PFSK-1 (cell line): ENCODE data around the gene IGSF11.

Experiments
- FOXP2 ChIP-seq: optimal IDR thresholded peaks from 2 replicates; pipeline ENCODE3; 2011; ENCODE audit warnings: borderline replicate concordance, control low read depth, inconsistent platforms; ENCODE audit not compliant: insufficient read depth; ENCODE audit errors: extremely low read length, extremely low read depth
- POLR2AphosphoS5 ChIP-seq: IDR thresholded peaks from 2 replicates; pipeline ENCODE4 v1.6.1; 2012; ENCODE audit warnings: low read depth, mild to moderate bottlenecking, control low read depth, low read length, moderate library complexity
- REST ChIP-seq, 2 experiments: IDR thresholded peaks; 2 replicates each; pipeline versions ENCODE4 v1.6.1 to v1.8.0; 2011 to 2012; ENCODE audit warnings: low read depth in 2 of 2, low read length in 2 of 2, control low read depth in 1 of 2, inconsistent platforms in 1 of 2, mild to moderate bottlenecking in 1 of 2, moderate library complexity in 1 of 2; ENCODE audit not compliant: insufficient read depth in 1 of 2
- SIN3A ChIP-seq: IDR thresholded peaks from 2 replicates; pipeline ENCODE4 v1.6.1; 2012; ENCODE audit warnings: mild to moderate bottlenecking, low read length, moderate library complexity, borderline replicate concordance; ENCODE audit not compliant: insufficient read depth
- TAF1 ChIP-seq: IDR thresholded peaks from 2 replicates; pipeline ENCODE4 v1.6.1; 2012; ENCODE audit warnings: low read length, control low read depth, borderline replicate concordance; ENCODE audit not compliant: insufficient read depth

IGSF11 gene

DNA sequence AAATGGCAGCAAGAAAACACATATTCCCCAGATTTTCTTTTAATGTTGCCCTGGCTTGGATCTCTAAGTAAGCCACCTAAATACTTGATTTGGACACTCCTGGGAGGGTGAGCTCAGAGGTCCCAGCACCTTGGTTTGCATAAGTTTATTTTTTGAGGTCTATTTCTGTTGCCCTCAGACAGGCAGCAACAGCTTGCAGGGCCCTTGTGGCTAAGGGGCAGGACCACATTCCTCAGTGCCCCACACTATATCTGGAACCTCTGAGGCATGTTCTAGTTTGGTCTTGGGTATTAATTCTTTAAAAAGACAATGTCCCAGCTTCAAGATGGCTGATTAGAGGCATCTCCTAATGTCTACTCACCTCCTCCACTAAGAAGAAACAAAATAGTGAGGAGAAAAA lies 57.5 kb downstream of the IGSF11 start:
- no peak for TF ChIP-seq POLR2AphosphoS5
- TF ChIP-seq REST (IDR thresholded peaks at IDR 0.05; ENCODE audit: insufficient read depth in 1 of 2, low read depth in 2 of 2, low read length in 2 of 2): no peak
- TF ChIP-seq SIN3A: no peak
- no peak for TF ChIP-seq TAF1
- TF ChIP-seq FOXP2: no peak

DNA sequence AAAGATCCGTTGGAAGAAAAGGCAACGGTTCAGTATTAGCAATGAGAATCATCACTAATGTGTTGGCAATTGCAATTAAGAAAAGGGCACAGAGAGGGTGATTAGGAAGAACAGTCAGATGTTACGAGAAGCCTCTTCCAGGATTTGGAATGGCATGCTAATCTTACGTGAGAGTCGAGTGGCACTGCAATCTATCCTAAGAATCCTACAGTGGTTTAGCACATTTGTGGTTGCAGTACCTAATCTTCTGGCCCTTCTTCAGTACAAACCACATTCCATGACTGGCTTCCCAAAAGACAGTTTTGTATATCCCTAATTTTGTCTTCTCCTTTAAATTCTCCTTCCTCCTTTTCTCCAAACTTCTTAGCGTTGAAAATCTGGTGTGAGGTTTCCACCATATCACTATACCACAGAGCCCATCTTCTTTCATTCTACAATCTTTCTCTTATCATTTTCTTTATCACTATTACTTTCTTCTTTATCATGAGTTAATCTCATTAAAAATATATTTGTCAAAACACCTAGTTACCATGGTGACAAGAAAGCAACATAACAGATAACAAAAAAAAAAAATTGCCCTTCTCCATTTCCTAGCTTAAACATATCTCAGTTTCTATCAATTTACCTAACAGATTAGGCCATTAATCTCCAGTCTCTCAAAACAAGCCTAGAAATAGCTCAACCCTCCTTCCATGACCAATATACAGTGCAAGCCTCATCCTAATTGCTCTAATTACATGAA lies 60.1 kb downstream of the IGSF11 start:
- TF ChIP-seq SIN3A (no peak), FOXP2 (no peak), POLR2AphosphoS5 (no peak), TAF1 (no peak), REST (IDR thresholded peaks at IDR 0.05; ENCODE audit: insufficient read depth in 1 of 2, low read depth in 2 of 2, low read length in 2 of 2) (no peak)

DNA sequence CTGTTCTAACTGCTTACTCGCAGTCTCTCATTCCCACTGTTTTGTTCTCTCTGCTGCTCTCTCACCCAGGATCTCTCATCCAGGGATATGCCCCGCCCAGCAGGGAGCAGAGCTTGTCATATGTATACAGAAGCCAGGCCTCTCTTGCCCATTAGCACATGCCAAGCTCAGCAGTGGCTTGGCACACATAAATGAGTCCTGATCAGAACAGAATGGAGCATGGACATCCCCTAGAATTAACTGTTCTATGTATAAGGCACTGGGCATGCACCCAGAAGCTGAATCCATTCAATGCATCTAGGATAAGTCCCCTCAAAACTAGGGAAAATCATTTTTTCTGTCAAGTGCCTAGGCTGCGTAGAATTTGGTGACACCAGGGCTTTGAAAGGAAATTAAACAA lies 61.6 kb downstream of the IGSF11 start:
- TF ChIP-seq TAF1: no peak
- no peak for TF ChIP-seq SIN3A
- TF ChIP-seq POLR2AphosphoS5: no peak
- TF ChIP-seq FOXP2: no peak
- no peak for TF ChIP-seq REST (IDR thresholded peaks at IDR 0.05; ENCODE audit: insufficient read depth in 1 of 2, low read depth in 2 of 2, low read length in 2 of 2)

- no peak for TF ChIP-seq SIN3A
- no peak for TF ChIP-seq POLR2AphosphoS5
- no peak for TF ChIP-seq REST (IDR thresholded peaks at IDR 0.05; ENCODE audit: insufficient read depth in 1 of 2, low read depth in 2 of 2, low read length in 2 of 2)
- no peak for TF ChIP-seq TAF1
- no peak for TF ChIP-seq FOXP2
Measured at GRCh38 chr3:118970819-118971218, 63.8 kb downstream of the IGSF11 start.
